ENCODE results near the gene PRR14.
A peak's percentile ranks its signal among the peaks of the same experiment; 100 is the strongest.
"Not testable (repeated sequence)": the region's sequence is repeated elsewhere in the genome, so short reads cannot be mapped to it uniquely, and the experiment has no call there.

Gene PRR14

DNA sequence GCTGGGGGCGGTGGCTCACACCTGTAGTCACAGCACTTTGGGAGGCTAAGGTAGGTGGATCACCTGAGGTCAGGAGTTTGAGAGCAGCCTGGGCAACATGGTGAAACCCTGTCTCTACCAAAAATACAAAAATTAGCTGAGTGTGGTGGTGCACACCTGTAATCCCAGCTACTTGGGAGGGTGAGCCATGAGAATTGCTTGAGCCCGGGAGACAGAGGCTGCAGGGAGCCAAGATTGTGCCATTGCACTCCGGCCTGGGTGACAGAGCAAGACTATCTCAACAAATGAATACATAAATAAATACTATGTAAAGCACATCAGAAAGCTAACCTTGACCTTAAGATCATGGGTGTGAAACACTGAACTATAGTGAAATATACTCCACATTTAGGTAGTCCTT, 45.9 kb downstream of the PRR14 start:
- not testable (repeated sequence) for DNase-seq

DNA sequence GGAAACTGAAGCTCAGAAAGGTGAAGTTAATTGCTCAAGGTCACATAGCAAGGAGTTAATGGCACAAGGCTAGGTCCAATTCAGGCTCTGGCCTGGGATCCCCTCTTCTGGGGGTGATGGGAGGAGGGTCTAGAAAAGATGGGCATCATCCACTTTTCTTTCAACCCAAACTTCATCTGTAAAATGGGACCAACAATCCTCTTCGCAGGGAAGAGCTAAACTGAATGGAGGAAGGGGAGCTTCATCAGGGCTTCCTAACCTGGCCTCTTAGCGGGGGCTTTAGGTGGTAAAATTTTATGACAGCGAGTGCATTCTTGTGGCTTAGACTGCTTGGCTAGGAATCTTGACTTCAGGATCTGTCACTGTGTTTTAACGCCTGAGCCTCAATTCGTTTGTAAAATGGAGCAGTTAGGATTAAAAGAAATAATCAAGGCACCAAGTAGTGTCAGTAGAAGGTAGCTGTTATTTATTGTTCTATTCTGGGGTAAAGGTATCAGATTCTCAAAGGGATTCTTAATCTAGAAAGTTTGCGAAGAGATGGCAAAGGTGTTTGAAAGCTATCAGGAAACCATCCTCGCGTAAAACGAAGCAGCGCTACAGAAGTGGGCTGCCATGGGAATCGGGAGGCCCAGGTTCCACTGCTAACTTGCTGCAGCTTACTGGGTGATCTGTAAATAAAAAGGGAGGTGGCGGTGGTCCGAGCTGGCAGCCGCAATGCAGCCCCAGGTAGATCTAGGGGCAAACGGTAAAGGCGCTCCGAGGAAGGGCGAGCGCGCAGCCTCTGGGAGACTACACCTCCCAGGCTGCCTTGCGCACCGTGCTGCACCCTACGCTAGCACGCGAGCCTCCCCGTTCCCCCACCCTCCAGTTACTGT, 46.7 kb downstream of the PRR14 start:
- no peak for DNase-seq

DNA sequence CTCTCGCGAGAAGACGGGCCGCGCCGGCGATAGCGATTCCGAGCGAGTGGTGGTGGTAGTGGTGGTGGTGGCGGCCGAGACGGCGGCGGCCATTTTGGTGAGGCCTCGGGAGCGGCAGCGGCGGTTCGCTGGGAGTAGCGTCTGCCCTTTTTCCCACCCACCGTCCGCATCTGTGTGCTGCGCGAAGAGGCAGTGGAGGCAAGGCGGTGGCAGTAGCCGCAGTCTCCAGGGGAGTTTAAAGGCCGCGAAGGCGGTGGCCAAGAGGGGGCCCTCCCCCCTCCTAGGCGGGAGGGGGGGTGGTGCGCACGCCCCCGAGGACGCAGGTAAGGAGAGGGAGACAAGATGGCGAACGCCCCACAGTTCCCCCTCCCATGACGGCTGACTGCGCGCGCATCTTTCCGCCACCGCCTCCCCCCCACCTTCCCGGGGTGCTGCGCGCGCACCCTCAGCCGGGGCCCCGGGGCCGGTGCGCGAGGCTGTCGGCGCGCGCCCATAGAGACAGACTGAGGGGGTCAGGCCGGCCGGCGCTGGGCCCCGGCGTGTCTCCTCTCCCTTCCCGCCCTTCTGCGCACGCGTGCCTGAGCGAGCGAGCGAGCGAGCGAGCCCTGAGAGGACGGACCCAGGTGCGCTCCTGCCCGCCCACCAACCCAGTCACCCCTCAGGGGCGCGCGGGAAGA, 47.5 kb downstream of the PRR14 start:
- DNase-seq = peak; percentile 99

DNA sequence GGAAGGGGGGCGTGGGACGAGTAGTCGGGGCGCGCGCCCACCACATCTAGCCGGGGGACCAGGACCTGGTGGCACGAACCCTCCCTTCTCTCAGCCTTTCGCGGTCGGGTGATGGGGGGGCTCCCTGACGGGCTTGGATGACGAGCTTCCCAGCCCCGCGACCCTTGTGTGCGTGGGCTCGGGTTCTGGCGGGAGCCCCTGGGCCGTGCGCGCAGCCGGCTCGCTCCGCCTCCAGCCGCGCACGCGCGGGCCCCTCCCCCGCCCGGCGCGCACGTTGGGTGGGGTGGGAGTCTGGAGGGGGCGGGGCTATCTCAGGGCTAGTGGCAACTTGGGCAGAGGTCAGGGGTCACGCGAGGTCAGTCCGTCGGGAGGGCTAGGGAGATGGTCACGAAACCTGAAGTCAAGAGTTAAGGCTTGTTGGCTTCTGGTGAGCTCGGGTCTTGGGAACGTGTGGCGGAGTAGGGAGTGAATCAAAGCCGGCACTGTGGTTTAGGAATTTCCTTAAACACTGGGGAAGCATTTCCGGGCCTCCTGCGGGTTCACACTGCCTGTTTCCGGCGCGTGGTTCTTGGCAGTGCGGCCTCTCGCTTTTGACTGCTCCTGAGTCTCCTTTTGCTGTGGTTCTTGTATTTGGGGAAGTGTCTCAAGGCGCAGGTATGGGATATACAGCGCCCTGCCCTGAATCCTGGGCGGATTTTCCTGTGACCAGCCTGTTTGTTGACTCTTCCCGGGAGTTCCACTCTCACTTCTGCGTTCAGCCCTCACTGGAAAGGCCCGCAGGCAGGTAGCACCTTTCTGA, 48.3 kb downstream of the PRR14 start, which contains the start of gene SRCAP:
Gene SRCAP (plus strand): TSS at position 356 of the 799 bp plus-strand sequence. CDS start 1,654 bp downstream, outside the sequence.
- peak; percentile 80 for DNase-seq

DNA sequence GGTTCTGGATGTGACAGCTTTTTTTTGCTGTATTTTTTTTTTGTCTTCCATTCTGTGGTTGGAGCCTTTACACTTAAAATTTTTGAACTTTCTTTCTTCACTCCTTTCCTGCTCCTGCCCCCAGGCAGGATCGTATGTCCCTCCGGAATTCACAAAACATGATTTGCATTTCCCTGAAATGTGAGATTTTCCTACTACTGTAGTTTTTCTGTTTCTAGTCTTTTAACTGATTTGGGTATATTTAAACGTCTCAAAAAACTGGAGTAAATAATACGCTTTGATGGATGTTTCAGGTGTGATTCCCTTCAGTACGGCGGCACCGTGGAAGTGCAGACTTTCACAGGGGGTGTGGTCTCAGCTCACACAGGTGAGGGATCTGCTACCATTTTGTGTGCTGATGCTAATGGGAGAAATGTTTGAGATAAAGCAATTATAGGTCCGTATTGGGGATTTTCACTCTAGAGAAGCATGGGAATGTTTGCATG, 48.9 kb downstream of the PRR14 start:
- no peak for DNase-seq

DNA sequence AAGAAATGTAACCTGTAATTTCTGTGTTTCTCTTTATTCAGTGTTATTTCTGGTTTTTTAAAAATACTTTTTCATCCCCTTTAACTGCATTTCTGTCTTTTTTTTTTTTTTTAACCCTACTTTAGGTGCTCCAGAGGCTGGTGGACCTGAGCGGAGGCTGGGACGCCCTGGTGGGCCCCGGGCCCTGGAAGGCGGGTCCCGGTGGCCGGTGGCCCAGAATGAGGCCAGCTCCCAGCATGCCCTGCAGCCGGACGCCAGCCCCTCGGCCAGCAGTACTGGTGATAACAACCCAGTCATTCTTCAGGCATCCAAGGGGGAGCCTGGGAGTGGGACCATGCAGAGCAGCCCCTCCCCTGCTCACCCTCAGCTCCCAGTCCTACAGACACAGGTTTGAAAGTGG, 49.7 kb downstream of the PRR14 start:
- no peak for DNase-seq

DNA sequence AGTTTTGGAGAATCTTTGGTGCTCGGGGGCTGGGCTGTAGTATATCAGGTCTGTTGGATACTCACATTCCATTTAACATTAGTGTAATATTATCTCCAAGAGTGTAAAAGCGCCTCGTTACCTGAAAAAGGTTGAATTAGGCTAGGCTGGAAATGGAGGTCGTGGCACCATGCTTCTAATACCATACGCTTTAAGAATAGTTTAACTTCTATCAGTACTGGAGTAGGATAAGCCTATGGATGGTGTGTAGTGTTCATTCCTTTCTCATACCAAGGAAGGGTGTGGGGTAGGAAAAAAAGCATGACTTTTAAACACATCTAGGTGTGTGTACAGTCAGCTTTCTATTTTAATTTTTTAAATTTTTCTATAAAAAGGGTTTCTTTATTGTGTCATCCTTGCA, 50.2 kb downstream of the PRR14 start:
- DNase-seq = no peak

DNA sequence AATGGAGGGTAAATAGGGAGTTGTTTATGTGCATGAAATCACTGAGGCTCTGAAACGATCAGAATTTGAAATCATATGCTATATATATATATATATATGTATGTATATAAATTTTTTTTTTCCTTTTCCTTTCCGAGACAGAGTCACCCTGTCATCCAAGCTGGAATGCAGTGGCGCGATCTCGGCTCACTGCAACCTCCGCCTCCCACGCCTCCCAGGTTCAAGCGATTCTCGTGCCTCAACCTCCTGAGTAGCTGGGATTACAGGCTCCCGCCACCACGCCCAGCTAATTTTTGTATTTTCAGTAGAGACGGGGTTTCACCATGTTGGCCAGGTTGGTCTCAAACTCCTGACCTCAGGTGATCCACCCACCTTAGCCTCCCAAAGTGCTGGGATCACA, 52.3 kb downstream of the PRR14 start:
- not testable (repeated sequence) for DNase-seq

DNA sequence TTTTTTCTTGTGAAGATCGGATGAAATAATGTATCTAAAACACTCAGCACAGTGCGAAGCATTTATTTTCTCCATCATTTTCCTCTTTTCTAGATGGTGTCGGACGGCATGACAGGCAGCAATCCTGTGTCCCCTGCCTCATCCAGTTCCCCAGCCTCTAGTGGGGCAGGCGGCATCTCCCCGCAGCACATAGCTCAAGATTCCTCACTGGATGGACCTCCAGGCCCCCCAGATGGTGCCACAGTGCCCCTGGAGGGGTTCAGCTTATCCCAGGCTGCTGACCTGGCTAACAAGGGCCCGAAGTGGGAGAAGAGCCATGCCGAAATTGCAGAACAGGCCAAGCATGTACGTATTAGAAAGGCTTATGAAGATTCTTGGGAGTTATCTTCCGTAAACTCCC, 53.2 kb downstream of the PRR14 start:
- DNase-seq = no peak
